Activated B cell treated with CpG ODN at 0.5 μM for 24 hours (primary cell): ENCODE data around the gene DSP. TPM values are rescaled to one million over a fixed set of nuclear protein-coding genes. Genes with fewer than 3 reads are reported as not detected.

Source experiments
- ATAC-seq: fragments of 200-7000 bp; cut with Tn5 transposase; one replicate; pipeline ENCODE4 v1.10.0; 2021; ENCODE audit warnings: low read depth, mild to moderate bottlenecking, moderate library complexity
- CTCF ChIA-PET: fragments of 350-600 bp; sonication (Branson Sonifier 250); formaldehyde crosslinking; loops from one replicate; lab custom pipeline; 2021; ENCODE audit warnings: antibody characterized with exemption; lab: Charles Lee
- POLR2A ChIA-PET: fragments of 350-600 bp; sonication (Branson Sonifier 250); formaldehyde crosslinking; loops from one replicate; lab custom pipeline; 2021; ENCODE audit warnings: antibody characterized with exemption; lab: Charles Lee
- DNase-seq: peaks from one replicate; pipeline ENCODE4 v3.0.0; 2022
- H3K27ac Mint-ChIP-seq: one replicate; pipeline ENCODE4 v1.8.0; 2020; ENCODE audit warnings: mixed read lengths
- H3K27me3 Mint-ChIP-seq: one replicate; pipeline ENCODE4 v1.8.0; 2021; ENCODE audit warnings: mixed read lengths
- H3K36me3 Mint-ChIP-seq: one replicate; pipeline ENCODE4 v1.8.0; 2021; ENCODE audit warnings: low read depth, mixed read lengths
- H3K4me1 Mint-ChIP-seq: one replicate; pipeline ENCODE4 v1.8.0; 2021; ENCODE audit warnings: mixed read lengths
- H3K4me3 Mint-ChIP-seq: one replicate; pipeline ENCODE4 v1.8.0; 2020; ENCODE audit warnings: mild to moderate bottlenecking, mixed read lengths
- H3K9me3 Mint-ChIP-seq: one replicate; pipeline ENCODE4 v1.8.0; 2020; ENCODE audit warnings: mixed read lengths
- intact Hi-C: fragments of 100-400 bp; cut with micrococcal nuclease; formaldehyde crosslinking; loops from one replicate; pipeline ENCODE4 v1.15.1; 2024
- total RNA-seq: library from RNA; stranded (reverse); gene quantifications from 2 replicates; pipeline ENCODE4 v1.2.3, GENCODE V29; 2022
- TF ChIP-seq, protein P1 (sequence below): fragments of 200-600 bp; IDR thresholded peaks from one replicate; pipeline ENCODE4 v1.8.0; 2022; ENCODE audit warnings: antibody characterized with exemption, mild to moderate bottlenecking

Gene DSP
- total RNA-seq, 1 donor from 2014 or later: 0.02 TPM

GRCh38 chr6:7556394-7557106 lies 15.1 kb downstream of the DSP start:
- ATAC-seq (no peak), DNase-seq (no peak)
- Mint-ChIP-seq H3K9me3 (no peaks in the 10 kb centered on the region), H3K4me3 (no peak overlapping the region), H3K4me1 (no peaks in the 10 kb centered on the region), H3K27me3 (peaks cover 29% of the 10 kb centered on the region), H3K36me3 (no peaks in the 10 kb centered on the region), H3K27ac (no peak overlapping the region)
- intact Hi-C loops: no loop called here
- TF ChIP-seq, protein P1, sequence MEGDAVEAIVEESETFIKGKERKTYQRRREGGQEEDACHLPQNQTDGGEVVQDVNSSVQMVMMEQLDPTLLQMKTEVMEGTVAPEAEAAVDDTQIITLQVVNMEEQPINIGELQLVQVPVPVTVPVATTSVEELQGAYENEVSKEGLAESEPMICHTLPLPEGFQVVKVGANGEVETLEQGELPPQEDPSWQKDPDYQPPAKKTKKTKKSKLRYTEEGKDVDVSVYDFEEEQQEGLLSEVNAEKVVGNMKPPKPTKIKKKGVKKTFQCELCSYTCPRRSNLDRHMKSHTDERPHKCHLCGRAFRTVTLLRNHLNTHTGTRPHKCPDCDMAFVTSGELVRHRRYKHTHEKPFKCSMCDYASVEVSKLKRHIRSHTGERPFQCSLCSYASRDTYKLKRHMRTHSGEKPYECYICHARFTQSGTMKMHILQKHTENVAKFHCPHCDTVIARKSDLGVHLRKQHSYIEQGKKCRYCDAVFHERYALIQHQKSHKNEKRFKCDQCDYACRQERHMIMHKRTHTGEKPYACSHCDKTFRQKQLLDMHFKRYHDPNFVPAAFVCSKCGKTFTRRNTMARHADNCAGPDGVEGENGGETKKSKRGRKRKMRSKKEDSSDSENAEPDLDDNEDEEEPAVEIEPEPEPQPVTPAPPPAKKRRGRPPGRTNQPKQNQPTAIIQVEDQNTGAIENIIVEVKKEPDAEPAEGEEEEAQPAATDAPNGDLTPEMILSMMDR: no peak
- ChIA-PET POLR2A (no interaction called here), CTCF (no interaction called here)

- ChIA-PET CTCF (no interaction called here), POLR2A (no interaction called here)
Observed at GRCh38 chr6:7557652-7558051, 16.2 kb downstream of the DSP start.

DNA sequence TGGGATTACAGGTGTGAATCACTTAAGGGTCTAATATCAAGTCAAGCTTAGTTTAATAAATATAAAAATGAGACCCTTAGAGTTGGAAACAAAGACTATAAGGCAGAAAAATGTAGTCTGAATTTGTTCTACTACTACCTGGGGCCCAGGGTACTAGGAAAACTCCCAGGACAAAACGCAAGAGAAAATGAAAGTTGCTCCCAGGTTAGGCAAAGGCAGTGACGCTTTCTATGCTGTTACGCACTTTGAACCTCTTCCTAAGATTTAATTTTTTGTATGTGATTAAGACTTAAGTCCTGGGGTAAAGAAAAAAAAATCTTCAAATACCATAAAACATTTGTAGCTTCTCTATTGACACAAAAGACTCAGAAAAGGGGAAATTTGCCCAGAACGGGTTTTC lies 17.3 kb downstream of the DSP start:
- DNase-seq (no peak), ATAC-seq (no peak)
- Mint-ChIP-seq H3K27ac (no peak overlapping the region), H3K36me3 (no peaks in the 10 kb centered on the region), H3K27me3 (peaks cover 40% of the 10 kb centered on the region), H3K4me1 (no peaks in the 10 kb centered on the region), H3K9me3 (no peaks in the 10 kb centered on the region), H3K4me3 (no peak overlapping the region)
- POLR2A ChIA-PET: no interaction called here
- intact Hi-C loops: no loop called here
- CTCF ChIA-PET: no interaction called here
- TF ChIP-seq, protein P1: no peak

More at GRCh38 chr6:7557652-7558051, 16.2 kb downstream of the DSP start:
- H3K4me1 Mint-ChIP-seq: no peaks in the 10 kb centered on the region
- intact Hi-C loops: no loop called here
- H3K36me3 Mint-ChIP-seq: no peaks in the 10 kb centered on the region
- ATAC-seq: no peak
- H3K27me3 Mint-ChIP-seq: peaks cover 33% of the 10 kb centered on the region
- no peaks in the 10 kb centered on the region for H3K9me3 Mint-ChIP-seq
- TF ChIP-seq, protein P1: no peak
- DNase-seq: no peak
- no peak overlapping the region for H3K4me3 Mint-ChIP-seq
- no peak overlapping the region for H3K27ac Mint-ChIP-seq

GRCh38 chr6:7559196-7559595 lies 17.7 kb downstream of the DSP start:
- H3K36me3 Mint-ChIP-seq: no peaks in the 10 kb centered on the region
- intact Hi-C loops: no loop called here
- H3K4me1 Mint-ChIP-seq: no peaks in the 10 kb centered on the region
- DNase-seq (no peak), ATAC-seq (no peak)
- peaks cover 44% of the 10 kb centered on the region for H3K27me3 Mint-ChIP-seq
- no peaks in the 10 kb centered on the region for H3K9me3 Mint-ChIP-seq
- ChIA-PET CTCF (no interaction called here), POLR2A (no interaction called here)
- H3K27ac Mint-ChIP-seq: no peak overlapping the region
- no peak overlapping the region for H3K4me3 Mint-ChIP-seq
- TF ChIP-seq, protein P1: no peak

- Mint-ChIP-seq H3K27ac (no peak overlapping the region), H3K36me3 (no peaks in the 10 kb centered on the region), H3K4me1 (no peaks in the 10 kb centered on the region), H3K9me3 (no peaks in the 10 kb centered on the region), H3K4me3 (no peak overlapping the region), H3K27me3 (peaks cover 43% of the 10 kb centered on the region)
- intact Hi-C loops: no loop called here
- ChIA-PET CTCF (no interaction called here), POLR2A (no interaction called here)
- ATAC-seq (no peak), DNase-seq (no peak)
- TF ChIP-seq, protein P1: no peak
Observed at GRCh38 chr6:7559651-7560385, 18.3 kb downstream of the DSP start.
